Measurements from ENCODE around the gene SUSD6. TPM values are rescaled to one million over a fixed set of nuclear protein-coding genes. Genes with fewer than 3 reads are reported as not detected.

SUSD6 gene
- total RNA-seq, 3 donors from 2014 or later (not counting 1 experiment from before 2014, with no cell fraction given), result 119 to 144 (median 140) TPM

DNA sequence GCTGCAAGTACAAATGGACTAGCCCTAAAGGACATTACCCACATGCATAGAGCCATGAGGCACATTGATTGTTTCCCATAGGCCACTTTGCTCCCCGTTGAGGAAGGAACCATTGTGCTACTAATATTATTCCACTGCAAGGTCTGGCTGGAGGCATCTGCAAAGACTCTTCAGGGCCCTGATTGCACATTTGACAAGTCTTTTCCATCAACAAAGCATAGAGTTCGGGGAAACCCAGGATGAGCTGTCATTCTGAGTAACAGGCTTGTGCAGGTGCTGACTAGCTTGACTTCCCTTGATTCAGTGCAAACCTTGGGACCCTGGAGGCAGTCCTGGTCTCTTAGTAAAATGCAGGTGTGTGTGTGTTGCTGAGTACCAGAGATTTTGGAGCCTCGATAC, 73.8 kb downstream of the SUSD6 start:
- peaks cover 46% of the 10 kb centered on the region for H3K4me1 ChIP-seq (ENCODE audit: control insufficient read depth, insufficient read depth, low read length)
- peak in 1 of 2 donors; percentile 53 for DNase-seq

DNA sequence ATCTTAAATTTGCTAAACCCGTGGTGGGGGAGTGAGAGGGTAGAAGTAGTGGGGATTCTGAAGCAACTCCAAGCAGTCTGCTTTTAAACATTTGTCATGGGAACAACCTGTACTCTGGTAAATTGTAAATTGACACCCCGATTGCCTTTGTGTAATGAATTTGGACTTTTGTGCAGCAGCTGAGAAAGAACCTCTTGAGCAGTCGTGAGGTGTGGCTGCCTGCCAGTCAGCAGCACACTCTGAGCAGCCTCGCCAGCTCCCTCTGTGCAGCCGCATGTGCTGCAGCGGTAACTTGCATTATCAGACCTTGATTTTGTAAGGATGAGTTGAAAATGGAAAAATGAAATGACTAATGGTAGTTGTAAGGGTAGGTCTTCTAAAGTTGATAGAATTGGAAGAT, 74.3 kb downstream of the SUSD6 start:
- Mint-ChIP-seq H3K9me3 (no peaks in the 10 kb centered on the region), H3K4me3 (peak overlapping the region; percentile 1), H3K36me3 (no peaks in the 10 kb centered on the region), H3K27me3 (ENCODE audit: low read depth in 2 of 2) (no peaks in the 10 kb centered on the region), H3K4me1 (peaks cover 79 to 87% of the 10 kb centered on the region in 2 donors), H3K27ac (peak overlapping the region; percentile 33 to 53)
- H3K9me3 ChIP-seq (ENCODE audit: control insufficient read depth, insufficient read depth, low read length), result no peaks in the 10 kb centered on the region
- no peak overlapping the region for H3K4me3 ChIP-seq (ENCODE audit: low read length)
- intact Hi-C loops (cut with micrococcal nuclease), result no loop called here
- H3K36me3 ChIP-seq (ENCODE audit: control insufficient read depth, insufficient read depth, low read length), result peaks cover 2% of the 10 kb centered on the region
- WGBS (ENCODE audit: insufficient coverage), result 63% methylated on average over 6 of the region's 6 CpGs
- ATAC-seq (no peak), DNase-seq (peak in 1 of 2 donors; percentile 46)
- H3K27ac ChIP-seq (ENCODE audit: low read length), result no peak overlapping the region
- TF ChIP-seq, protein P1, sequence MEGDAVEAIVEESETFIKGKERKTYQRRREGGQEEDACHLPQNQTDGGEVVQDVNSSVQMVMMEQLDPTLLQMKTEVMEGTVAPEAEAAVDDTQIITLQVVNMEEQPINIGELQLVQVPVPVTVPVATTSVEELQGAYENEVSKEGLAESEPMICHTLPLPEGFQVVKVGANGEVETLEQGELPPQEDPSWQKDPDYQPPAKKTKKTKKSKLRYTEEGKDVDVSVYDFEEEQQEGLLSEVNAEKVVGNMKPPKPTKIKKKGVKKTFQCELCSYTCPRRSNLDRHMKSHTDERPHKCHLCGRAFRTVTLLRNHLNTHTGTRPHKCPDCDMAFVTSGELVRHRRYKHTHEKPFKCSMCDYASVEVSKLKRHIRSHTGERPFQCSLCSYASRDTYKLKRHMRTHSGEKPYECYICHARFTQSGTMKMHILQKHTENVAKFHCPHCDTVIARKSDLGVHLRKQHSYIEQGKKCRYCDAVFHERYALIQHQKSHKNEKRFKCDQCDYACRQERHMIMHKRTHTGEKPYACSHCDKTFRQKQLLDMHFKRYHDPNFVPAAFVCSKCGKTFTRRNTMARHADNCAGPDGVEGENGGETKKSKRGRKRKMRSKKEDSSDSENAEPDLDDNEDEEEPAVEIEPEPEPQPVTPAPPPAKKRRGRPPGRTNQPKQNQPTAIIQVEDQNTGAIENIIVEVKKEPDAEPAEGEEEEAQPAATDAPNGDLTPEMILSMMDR (IDR thresholded peaks at IDR 0.05), result no peak
- H3K4me1 ChIP-seq (ENCODE audit: control insufficient read depth, insufficient read depth, low read length), result peaks cover 46% of the 10 kb centered on the region
- no peaks in the 10 kb centered on the region for H3K27me3 ChIP-seq (ENCODE audit: control insufficient read depth, insufficient read depth, low read length)

More for the DNA sequence above, 73.8 kb downstream of the SUSD6 start:
- H3K4me3 Mint-ChIP-seq, result no peak overlapping the region
- intact Hi-C loops (cut with micrococcal nuclease), result no loop called here
- peaks cover 80 to 88% of the 10 kb centered on the region in 2 donors for H3K4me1 Mint-ChIP-seq
- no peaks in the 10 kb centered on the region for H3K36me3 ChIP-seq (ENCODE audit: control insufficient read depth, insufficient read depth, low read length)
- H3K36me3 Mint-ChIP-seq, result no peaks in the 10 kb centered on the region
- H3K27ac ChIP-seq (ENCODE audit: low read length), result peak overlapping the region; percentile 18
- H3K9me3 Mint-ChIP-seq, result no peaks in the 10 kb centered on the region
- H3K27me3 ChIP-seq (ENCODE audit: control insufficient read depth, insufficient read depth, low read length), result no peaks in the 10 kb centered on the region
- TF ChIP-seq, protein P1 (IDR thresholded peaks at IDR 0.05), result no peak
- no peak overlapping the region for H3K4me3 ChIP-seq (ENCODE audit: low read length)
- peak overlapping the region; percentile 33 to 53 for H3K27ac Mint-ChIP-seq
- WGBS (ENCODE audit: insufficient coverage), result 69% methylated on average over 2 of the region's 3 CpGs
- peak in 2 of 3 donors; percentile 14 to 52 for ATAC-seq
- no peaks in the 10 kb centered on the region for H3K9me3 ChIP-seq (ENCODE audit: control insufficient read depth, insufficient read depth, low read length)
- H3K27me3 Mint-ChIP-seq (ENCODE audit: low read depth in 2 of 2), result no peaks in the 10 kb centered on the region

DNA sequence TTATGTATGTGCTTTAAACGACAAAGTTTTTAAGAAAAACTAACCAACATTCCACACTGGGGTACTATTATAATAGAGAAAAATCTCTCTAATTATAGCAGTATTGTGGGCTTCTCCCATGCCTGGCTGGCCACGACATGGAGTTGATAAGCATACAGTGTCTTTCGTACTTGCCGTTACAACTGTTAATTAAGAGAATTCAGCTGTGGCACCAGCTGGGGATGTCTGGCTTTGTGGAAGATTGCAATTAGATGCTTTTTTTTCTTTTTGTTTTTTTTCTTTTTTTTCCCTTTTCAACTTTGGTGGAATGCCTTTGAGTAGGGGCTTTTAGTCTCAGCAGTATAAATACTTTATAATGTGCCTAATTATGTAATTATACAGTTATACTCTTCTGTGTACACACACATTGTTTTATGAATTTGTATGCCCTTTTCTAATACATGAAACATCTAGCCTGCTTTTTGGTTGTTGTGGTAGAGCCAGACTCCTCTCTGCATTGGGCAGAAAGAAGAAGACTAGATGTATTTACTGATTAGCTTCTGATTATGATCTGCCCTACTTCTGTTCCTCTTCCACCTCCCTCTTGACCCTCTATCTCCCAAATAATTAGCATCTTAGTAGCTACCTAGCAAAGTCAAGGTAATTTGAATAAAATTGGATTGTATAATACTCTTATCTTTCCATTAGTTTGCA, 76.4 kb downstream of the SUSD6 start:
- H3K27ac ChIP-seq (ENCODE audit: low read length), result no peak overlapping the region
- H3K4me3 ChIP-seq (ENCODE audit: low read length), result no peak overlapping the region
- H3K9me3 Mint-ChIP-seq, result no peaks in the 10 kb centered on the region
- H3K4me1 ChIP-seq (ENCODE audit: control insufficient read depth, insufficient read depth, low read length), result peaks cover 39% of the 10 kb centered on the region
- H3K27me3 ChIP-seq (ENCODE audit: control insufficient read depth, insufficient read depth, low read length), result no peaks in the 10 kb centered on the region
- no peak for ATAC-seq
- no peaks in the 10 kb centered on the region for H3K9me3 ChIP-seq (ENCODE audit: control insufficient read depth, insufficient read depth, low read length)
- no peaks in the 10 kb centered on the region for H3K27me3 Mint-ChIP-seq (ENCODE audit: low read depth in 2 of 2)
- TF ChIP-seq, protein P1 (IDR thresholded peaks at IDR 0.05), result no peak
- no peak overlapping the region for H3K4me3 Mint-ChIP-seq
- H3K36me3 ChIP-seq (ENCODE audit: control insufficient read depth, insufficient read depth, low read length), result peaks cover 2% of the 10 kb centered on the region
- H3K36me3 Mint-ChIP-seq, result no peaks in the 10 kb centered on the region
- 86% methylated on average over 3 of the region's 4 CpGs for WGBS (ENCODE audit: insufficient coverage)
- peak overlapping the region; percentile 23 to 55 for H3K27ac Mint-ChIP-seq
- intact Hi-C loops (cut with micrococcal nuclease), result no loop called here
- H3K4me1 Mint-ChIP-seq, result peaks cover 74 to 76% of the 10 kb centered on the region in 2 donors
- no peak for DNase-seq

DNA sequence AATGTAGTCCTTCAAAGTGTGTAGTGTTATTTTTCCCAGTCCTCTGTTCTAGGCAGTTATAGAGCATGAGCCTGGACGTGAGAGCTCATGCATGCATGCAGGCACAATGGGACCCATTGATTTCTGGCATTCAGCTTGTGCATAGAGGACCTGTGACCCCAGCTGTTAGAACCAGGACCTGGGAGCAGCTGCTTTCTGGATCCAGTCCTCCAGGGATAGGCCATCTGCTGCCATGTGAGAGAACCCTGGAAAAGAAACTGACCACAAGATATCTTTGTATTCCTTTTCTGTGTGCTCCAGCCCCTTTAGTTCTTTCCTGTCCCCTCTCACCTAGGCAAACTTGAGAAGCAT, 76.9 kb downstream of the SUSD6 start:
- intact Hi-C loops (cut with micrococcal nuclease), result no loop called here
- H3K4me3 ChIP-seq (ENCODE audit: low read length), result no peak overlapping the region
- H3K9me3 ChIP-seq (ENCODE audit: control insufficient read depth, insufficient read depth, low read length), result no peaks in the 10 kb centered on the region
- H3K27me3 Mint-ChIP-seq (ENCODE audit: low read depth in 2 of 2), result no peaks in the 10 kb centered on the region
- H3K9me3 Mint-ChIP-seq, result no peaks in the 10 kb centered on the region
- ATAC-seq (no peak), DNase-seq (no peak)
- peak overlapping the region; percentile 23 to 55 for H3K27ac Mint-ChIP-seq
- H3K4me1 ChIP-seq (ENCODE audit: control insufficient read depth, insufficient read depth, low read length), result peaks cover 39% of the 10 kb centered on the region
- no peak overlapping the region for H3K4me3 Mint-ChIP-seq
- 90% methylated on average over 1 of the region's 1 CpG for WGBS (ENCODE audit: insufficient coverage)
- peaks cover 2% of the 10 kb centered on the region for H3K36me3 ChIP-seq (ENCODE audit: control insufficient read depth, insufficient read depth, low read length)
- no peaks in the 10 kb centered on the region for H3K36me3 Mint-ChIP-seq
- no peaks in the 10 kb centered on the region for H3K27me3 ChIP-seq (ENCODE audit: control insufficient read depth, insufficient read depth, low read length)
- H3K4me1 Mint-ChIP-seq, result peaks cover 74 to 76% of the 10 kb centered on the region in 2 donors
- no peak overlapping the region for H3K27ac ChIP-seq (ENCODE audit: low read length)
- TF ChIP-seq, protein P1 (IDR thresholded peaks at IDR 0.05), result no peak
